GM21423 (cell line): Measurements from ENCODE around the gene RIIAD1.
"Not testable (repeated sequence)": the region's sequence is repeated elsewhere in the genome, so short reads cannot be mapped to it uniquely, and the experiment has no call there.

Source experiments
- ATAC-seq: cut with Tn5 transposase; IDR thresholded peaks from one replicate; pipeline ENCODE4 v1.9.1; 2021; ENCODE audit warnings: mild to moderate bottlenecking, moderate library complexity; ENCODE audit not compliant: unreplicated experiment

The RIIAD1 gene, protein sequence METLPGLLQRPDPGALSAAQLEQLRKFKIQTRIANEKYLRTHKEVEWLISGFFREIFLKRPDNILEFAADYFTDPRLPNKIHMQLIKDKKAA

DNA sequence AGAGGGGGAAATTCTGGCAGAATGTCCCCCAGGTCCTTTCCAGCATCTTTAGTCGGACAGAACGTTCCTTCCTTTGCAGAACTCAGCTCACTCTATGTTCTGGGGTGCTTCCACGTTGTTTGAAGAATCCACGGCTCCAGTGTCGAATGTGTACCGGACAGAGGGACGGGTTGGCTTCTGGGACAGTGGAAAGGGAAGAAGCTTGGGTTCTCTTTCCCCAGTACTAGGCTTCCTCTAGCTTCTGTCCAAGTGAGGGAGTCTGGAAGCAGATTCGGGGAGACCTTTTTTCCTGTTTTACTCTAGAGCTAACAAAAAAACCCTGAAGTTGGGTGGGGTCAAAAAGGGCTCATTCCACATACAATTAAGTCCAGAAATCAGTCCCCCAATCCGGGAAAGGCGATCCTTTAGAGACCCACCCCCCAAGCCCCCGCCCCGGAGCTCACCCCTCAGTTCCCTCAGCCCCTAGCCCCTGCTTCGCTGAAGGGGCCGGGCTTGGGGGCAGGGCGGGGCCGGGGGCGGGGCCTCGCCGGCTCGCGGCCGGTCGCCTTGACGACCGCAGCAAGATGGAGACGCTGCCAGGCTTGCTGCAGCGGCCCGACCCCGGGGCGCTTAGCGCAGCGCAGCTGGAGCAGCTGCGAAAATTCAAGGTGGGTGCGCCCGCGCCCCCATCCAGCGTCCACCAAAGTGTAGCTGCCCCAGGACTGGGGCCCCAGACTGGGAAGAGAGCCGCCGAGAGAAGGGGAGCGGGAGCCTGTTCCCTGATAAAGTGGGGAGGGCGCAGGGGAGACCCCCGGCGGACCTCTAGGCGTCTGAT lies at the start of gene RIIAD1:
Gene RIIAD1 (plus strand): TSS at position 549 of the 814 bp plus-strand sequence. CDS start 15 bp downstream, at position 564.
- peak; percentile 53 for ATAC-seq

DNA sequence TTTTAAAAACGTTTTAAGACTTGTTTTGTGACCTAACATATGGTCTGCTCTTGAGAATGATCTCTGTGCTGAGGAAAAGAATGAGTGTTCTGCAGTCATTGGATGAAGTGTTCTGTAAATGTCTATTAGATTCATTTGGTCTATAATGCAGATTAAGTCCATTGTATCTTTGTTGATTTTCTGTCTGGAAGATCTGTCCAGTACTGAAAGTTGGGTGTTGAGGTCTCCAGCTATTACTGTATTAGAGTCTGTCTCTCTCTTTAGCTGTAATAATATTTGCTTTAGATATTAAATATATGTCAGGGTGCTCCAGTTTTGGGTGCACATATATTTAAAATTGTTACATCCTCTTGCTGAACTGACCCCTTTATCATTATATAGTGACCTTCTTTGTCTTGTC lies 47.9 kb upstream of the RIIAD1 start:
- ATAC-seq: no peak

DNA sequence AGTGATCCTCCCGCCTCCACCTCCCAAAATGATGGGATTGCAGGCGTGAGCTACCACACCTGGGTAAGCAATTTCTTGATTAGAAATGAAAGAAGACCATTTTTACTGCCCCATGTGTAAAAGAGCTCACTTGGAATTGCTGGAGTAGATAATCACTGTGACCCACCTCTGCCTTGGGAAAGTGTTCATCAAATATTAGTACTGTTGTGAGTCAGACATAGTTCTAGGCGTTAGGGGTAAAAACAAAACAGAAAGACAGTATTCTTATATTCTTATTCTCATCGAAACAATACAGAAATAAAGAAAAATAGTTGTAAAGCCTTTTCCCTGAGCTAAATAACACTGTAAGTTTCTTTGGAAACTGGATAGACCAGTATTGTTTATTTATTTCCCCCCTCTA lies 40.9 kb upstream of the RIIAD1 start:
- ATAC-seq: no peak

DNA sequence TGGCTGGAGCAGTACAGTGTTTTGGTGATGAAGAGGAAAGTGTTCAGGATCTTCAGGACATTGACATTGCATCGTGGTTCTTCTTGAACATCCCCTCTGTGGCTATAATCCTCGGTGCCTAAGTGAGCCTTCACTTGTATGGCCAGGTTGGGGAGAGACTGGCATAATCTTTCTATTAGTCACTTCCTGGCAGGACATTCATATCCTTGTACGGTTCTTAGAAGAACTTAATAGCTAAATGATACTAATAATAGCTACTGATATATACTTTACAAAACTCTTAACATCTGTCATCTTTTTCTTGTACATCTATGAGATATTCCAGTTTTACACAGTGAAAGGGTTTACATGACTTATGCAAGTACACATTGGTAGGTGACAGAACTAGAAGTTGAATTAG lies 40.5 kb upstream of the RIIAD1 start:
- no peak for ATAC-seq

DNA sequence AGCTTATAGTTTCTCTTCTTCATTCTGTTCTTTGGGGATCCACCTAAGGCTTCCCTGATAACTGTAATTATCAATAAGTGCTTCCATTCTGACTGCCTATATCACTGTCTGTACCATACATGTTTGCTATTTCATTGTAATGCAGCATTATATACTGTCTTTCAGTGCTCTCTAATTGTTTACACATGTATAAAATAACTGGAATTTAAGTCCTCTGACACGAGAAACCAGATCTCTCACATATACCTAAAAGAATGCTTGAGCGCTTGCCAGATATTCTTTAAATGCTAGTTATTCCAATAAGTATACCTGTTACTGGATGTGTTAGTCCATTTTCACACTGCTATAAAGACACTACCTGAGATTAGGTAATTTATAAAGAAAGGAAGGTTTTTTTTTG lies 39.4 kb upstream of the RIIAD1 start:
- ATAC-seq: no peak

DNA sequence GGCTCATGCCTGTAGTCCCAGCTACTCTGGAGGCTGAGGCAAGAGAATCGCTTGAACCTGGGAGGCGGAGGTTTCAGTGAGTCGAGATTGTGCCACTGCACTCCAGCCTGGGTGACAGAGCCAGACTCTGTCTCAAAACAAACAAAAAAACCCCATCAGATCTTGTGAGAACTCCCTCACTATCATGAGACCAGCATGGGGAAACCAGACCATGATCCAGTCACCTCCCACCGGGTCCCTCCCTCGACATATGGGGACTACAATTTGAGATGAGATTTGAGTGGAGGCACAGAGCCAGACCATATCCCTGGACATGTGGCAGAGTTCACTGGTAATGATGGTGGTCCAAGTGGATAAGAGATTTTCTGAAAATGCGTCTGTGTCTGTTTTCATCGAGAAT lies 38.4 kb upstream of the RIIAD1 start:
- not testable (repeated sequence) for ATAC-seq

DNA sequence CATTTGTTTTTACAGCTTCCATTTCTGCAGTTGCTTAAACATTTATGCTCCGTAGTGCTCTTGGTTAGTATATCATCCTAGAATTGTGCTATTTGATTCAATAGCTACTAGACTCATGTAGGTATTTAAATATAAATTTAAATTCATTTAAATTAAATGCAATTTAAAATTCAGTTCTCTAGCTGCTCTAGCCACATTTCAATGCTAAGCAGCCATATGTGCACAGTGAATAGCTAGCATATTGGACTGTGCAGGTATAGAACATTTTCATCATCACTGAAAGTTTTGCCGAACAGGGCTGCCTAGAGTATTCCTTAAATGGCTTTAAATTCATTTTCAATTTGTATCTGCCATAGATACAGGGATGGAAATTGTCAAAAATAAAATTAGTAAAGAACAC lies 37.2 kb upstream of the RIIAD1 start:
- no peak for ATAC-seq

DNA sequence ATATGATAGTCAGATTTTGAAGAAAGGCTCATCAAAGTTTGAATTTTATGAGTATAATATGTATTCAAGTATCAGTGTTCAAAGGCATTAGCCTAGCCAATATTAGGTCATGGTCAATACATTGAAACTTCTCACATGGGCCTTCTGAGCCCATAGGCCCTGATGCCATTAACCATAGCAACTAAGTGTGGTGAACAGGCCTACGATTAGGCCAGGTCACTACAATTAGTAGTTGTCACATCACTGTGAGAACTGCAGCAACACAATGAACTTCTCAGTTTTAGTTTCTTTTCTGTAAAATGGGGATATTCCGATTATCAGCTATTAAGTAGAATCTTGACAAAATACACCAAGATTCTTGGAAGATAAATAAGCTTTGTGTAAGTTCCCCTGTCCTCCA lies 34.8 kb upstream of the RIIAD1 start:
- ATAC-seq: no peak

DNA sequence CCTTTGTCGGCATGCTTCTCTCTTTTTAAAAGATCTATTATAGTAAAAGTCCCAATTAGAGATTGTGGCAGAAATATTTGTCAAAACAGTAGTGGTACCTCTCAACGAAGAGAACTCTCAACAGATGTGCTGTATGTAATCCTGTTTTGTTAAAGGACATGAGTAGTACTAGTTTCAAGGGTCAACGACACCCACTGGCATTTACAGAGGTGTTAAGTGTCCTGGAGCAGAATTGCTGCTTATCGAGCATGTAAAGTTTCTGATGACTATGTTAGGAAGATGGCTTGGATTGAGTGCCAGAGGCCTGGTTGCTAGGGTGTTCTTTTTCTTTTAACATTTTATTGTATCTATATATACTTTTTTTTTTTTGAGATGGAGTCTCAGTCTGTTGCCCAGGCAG lies 31.8 kb upstream of the RIIAD1 start:
- no peak for ATAC-seq

DNA sequence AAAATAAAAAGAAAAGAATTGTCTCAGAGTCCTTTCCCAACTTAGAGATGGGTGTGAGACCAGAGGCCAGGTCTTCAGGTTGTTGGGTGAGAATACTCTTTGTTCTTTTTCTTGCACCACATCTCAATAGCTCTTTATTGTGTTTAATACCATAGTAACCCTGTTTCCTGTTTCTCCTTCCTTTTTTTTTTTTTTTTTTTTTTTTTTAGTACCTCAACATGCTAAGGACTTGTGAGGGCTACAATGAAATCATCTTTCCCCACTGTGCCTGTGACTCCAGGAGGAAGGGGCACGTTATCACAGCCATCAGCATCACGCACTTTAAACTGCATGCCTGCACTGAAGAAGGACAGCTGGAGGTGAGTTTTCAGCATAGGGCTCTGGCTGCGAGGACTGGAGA lies 29.1 kb upstream of the RIIAD1 start:
- no peak for ATAC-seq

DNA sequence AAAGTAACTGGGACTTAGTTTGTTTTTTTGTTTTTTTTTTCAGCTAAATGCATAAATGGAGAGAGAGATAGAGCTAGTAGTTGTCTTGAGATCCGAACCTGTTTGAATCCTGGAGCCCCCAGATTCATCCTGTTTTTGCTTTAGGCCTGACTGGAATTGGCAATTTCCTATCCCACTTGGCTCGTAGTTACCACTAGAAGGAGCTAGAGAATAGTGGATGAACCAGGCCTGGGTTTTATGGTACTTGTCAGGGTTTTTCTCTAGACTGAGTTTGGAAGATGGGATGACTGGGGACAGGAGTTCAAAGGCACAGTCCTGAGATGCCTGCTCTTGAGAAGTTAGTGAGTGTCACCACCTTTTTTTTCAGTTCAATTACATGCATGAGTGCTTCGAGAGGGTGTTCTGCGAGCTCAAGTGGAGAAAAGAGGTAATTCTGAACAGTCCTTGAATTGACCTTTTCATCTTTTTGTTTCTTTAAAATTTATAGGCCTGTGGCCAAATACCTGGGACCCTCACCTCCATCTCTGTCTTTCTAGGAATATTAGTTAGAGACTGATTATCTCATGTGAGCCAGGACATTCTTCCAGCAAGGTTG lies 28.2 kb upstream of the RIIAD1 start:
- no peak for ATAC-seq

DNA sequence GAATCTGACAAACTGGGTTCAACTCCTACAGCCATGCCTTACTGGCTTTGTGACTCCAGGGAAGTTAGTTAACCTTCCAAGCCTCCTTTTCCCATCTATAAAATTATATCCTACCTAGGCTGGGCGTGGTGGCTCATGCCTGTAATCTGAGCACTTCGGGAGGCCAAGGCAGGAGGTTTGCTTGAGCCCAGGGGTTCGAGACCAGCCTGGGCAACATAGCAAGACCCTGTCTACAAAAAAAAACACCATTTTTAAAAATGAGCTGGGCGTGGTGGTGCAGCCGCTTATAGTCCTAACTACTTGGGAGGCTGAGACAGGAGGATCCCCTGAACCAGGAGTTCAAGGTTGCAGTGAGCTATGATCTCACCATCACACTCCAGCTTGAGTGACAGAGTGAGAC lies 19.8 kb upstream of the RIIAD1 start:
- no peak for ATAC-seq

DNA sequence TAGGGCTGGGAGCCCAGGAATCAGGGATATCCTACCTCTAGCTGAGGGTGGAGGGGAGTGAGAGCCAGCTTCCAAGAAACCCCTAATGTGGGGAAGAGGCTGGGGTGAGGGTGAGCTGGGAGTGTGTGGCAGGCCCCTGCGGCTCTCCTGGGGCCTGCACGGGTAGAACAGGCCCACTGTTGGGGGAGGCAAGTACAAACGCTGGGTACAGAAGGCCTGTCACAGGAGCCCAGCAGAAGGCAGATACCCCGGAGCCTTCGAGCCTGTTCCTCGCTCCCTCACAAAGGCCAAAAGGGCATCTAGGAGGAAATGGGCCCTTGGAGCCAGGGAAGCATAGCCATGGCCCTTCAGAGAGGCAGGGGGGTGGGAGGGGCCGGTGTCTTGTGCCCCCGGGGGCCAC lies 18.4 kb upstream of the RIIAD1 start:
- no peak for ATAC-seq

DNA sequence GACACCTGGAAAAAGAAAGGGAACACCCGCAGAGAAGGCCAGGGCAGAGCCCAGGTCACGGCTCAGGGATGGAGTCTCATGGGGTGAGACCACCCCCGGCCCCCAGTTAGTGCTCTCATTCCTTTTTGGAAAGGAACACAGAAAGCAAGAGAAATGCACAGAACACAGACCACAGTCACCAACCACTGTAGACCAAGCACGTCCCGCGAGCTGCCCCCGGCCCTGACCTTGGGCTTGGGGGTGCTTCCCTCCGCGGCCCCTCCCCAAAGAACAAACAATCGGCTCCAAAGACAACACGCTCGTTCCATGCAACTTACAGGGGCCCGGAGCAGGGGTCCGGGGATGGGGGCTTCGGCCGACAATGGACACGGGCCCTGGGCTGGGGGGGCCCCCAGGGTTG lies 17.5 kb upstream of the RIIAD1 start:
- ATAC-seq: no peak

DNA sequence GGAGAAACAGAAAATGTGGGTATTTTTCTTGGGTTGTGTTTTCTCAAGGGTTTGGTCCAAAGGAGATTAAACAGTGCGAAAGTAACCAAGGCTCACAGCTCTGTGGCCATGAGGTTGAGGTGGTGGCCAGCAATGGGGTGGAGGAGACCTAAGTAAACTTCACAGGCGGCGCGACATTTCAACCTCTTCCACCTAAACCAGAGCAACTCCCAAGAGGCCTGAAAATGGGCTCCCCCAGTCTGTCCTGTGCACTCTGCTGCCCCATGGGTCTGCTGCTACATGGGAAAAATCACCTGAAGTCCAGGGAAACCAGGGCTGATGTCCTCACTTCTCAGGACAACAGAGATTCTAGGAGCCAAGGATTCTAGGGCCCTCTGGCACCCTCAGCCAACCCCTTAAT lies 17.1 kb upstream of the RIIAD1 start:
- ATAC-seq: no peak

DNA sequence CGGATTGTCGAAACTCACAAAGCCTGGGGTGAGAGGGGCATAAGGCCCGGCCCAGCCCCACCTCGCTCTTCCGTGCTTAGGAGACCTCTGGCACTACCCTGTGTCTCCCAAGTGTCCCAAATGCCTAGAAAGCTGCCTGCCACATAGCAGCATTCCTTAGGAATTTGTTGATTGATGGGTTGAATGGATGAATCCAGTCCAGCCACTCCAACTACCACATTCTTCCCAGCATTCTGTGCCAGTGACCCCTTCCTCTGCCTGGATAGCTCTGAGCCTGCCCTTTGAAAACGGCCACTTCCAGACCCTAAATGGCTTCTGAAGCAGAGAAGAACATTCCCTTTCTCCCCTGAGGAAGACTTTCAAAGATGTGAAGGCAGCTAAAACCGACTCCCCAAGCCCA lies 16.2 kb upstream of the RIIAD1 start:
- no peak for ATAC-seq

DNA sequence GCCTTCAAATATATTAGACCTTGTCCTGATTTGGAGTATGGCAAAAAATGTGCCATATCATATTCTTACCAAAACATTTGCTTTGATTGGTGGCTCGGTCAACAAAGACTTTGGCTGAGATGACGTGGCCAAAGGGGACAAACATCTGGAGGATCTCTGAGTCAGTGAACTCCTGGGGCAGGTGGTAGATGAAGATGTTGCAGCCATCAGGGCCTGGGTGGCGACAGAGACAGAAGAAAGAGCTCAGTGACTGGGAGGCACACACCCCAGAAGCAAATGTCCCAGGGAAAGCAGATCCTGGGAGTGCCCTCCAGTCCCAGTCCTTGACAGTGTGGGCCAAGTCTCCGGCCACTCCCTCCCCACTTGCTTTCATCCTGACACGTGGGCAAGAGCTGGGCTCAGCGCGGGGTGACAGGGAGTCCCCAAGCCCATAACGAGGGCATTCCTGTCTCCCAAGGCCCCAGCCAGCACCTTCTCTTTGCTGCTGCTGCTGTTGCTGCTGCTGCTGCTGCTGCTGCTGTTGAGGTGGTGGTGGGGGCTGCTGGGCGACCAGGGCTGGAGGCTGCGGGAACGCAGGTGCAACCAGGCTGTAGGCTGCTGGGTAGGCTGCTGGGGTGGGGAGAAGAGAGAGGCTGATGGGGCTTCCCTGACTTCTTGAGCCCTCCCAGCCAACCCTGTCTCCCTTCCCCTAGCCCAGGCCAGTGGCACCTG lies 15.4 kb upstream of the RIIAD1 start:
- no peak for ATAC-seq

DNA sequence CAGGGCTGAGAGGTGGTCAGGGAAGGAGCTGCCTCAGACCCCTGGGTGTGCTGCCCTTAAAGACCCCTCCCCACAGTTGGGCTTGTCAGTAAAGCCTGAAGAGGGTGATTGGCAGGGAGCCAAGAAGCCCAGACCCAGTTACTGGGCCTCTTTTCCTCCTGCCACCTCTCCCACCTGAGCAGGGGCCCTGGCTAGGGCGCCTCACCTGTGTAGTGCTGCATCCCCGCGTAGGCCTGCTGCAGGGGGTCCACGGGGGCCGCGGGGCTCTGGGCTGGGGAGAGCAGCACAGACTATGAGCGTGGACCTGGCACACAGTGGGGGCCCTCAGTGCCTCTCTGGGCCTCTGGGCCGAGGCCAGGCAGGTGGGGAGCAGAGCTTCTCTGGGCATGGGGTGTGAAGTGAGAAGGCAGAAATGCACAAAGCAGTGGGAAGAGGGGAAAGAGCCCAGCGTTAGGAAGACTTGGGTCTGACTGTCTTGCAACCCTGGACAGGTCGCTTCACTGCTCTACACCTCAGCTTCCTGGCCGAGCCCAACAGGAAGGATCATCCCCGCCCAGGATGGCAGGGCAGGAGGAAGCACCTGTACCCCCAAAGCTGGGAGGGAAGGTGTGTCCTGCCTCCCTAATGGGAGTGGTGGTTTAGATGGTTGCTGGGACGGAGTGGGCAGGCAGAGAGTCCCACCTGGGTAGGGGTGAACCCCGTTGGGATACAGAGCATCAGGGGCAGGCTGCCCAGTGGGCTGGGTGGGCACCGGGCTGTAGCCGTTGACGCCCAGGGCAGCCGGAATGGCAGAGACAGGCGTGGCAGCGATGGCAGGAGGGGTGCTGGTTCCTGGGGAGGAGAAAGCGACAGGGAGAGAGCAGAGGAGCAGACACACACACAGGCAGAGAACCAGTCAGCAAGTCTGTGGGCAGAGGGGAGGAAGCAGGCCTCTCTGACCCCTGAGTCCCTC lies 14.6 kb upstream of the RIIAD1 start:
- no peak for ATAC-seq

DNA sequence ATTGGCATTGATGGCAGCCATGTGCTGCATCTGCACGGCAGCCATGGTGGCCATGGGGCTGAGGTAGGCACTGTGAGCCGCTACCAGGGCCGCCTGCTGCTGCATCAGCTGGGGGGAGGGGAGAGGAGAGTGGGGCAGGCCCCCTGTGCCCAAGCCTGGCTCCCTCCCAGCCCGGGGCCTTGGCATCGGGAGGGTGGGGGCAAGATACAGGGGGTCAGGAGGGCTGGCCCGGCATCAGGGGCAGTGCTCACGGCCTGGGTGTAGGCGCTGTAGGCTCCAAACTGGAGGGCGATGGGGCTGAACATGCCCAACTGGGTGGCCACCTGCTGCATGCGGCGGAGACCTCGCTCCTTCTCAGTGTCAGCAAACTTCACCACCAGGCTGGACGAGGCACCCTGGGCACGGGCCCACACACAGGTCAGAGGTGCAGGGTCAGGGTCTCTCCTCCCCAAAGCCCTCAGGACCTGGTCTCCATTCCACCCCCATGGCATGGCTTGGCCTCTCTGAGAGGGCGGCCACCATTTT lies 13.7 kb upstream of the RIIAD1 start:
- ATAC-seq: no peak

DNA sequence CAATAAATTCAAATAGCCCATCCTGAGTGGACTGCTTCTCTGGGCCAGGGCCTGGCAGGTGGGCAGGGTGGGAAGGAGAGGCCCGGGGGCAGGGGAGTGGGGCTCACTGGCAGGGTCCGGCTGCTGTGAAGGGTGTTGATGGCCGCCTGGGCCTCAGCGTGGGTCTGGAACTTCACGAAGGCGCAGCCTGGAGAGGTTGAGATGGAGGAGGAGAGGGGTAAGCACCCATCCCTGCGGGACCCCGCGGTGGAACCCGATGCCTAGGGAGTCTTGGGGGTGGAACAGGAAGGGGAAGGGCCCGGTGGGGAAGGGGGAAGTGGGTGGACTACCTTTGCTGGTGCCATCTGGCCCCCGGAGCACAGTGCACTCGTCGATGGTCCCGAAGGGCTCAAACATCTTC lies 12.4 kb upstream of the RIIAD1 start:
- no peak for ATAC-seq
